ENCODE results near the gene KLF11.
"Not testable (repeated sequence)": the region's sequence is repeated elsewhere in the genome, so short reads cannot be mapped to it uniquely, and the experiment has no call there.

The KLF11 gene

GRCh38 chr2:10028988-10029874 is 14.1 kb upstream of the KLF11 start:
- no peak for DNase-seq (ENCODE audit: low read depth, low spot score)
- no peaks in the 10 kb centered on the region for H3K36me3 ChIP-seq (ENCODE audit: insufficient read depth, low read length)
- TF ChIP-seq POLR2AphosphoS5 (IDR thresholded peaks at IDR 0.05; ENCODE audit: borderline replicate concordance, low read depth, low read length) (no peak), FOXP2 (optimal IDR thresholded peaks at IDR 0.05; ENCODE audit: control extremely low read depth, extremely low read length, insufficient read depth) (no peak), EZH2 (IDR thresholded peaks at IDR 0.05) (no peak)
- no peak overlapping the region for H3K4me3 ChIP-seq
- no peaks in the 10 kb centered on the region for H3K9me3 ChIP-seq (ENCODE audit: low read depth, low read length)
- H3K27ac ChIP-seq: no peak overlapping the region
- H3K9ac ChIP-seq (ENCODE audit: insufficient read length): no peak overlapping the region

GRCh38 chr2:10029875-10030223 is 13.5 kb upstream of the KLF11 start:
- Histone ChIP-seq H3K36me3 (ENCODE audit: insufficient read depth, low read length) (no peaks in the 10 kb centered on the region), H3K9ac (ENCODE audit: insufficient read length) (no peak overlapping the region), H3K4me3 (no peak overlapping the region), H3K9me3 (ENCODE audit: low read depth, low read length) (no peaks in the 10 kb centered on the region), H3K27ac (no peak overlapping the region)
- DNase-seq (ENCODE audit: low read depth, low spot score): no peak
- TF ChIP-seq POLR2AphosphoS5 (IDR thresholded peaks at IDR 0.05; ENCODE audit: borderline replicate concordance, low read depth, low read length) (no peak), FOXP2 (optimal IDR thresholded peaks at IDR 0.05; ENCODE audit: control extremely low read depth, extremely low read length, insufficient read depth) (no peak), EZH2 (IDR thresholded peaks at IDR 0.05) (no peak)

- no peak for TF ChIP-seq FOXP2 (optimal IDR thresholded peaks at IDR 0.05; ENCODE audit: control extremely low read depth, extremely low read length, insufficient read depth)
- no peak for TF ChIP-seq POLR2AphosphoS5 (IDR thresholded peaks at IDR 0.05; ENCODE audit: borderline replicate concordance, low read depth, low read length)
- no peak for TF ChIP-seq EZH2 (IDR thresholded peaks at IDR 0.05)
- DNase-seq (ENCODE audit: low read depth, low spot score): no peak
- no peak overlapping the region for H3K4me3 ChIP-seq
- H3K9ac ChIP-seq (ENCODE audit: insufficient read length): no peak overlapping the region
- H3K27ac ChIP-seq: no peak overlapping the region
- no peaks in the 10 kb centered on the region for H3K36me3 ChIP-seq (ENCODE audit: insufficient read depth, low read length)
- no peaks in the 10 kb centered on the region for H3K9me3 ChIP-seq (ENCODE audit: low read depth, low read length)
Observed at GRCh38 chr2:10030311-10030736, 13.0 kb upstream of the KLF11 start.

- not testable (repeated sequence) for DNase-seq (ENCODE audit: low read depth, low spot score); H3K9ac ChIP-seq (ENCODE audit: insufficient read length)
Observed at GRCh38 chr2:10030798-10031197, 12.6 kb upstream of the KLF11 start.

GRCh38 chr2:10031886-10032745 is 11.2 kb upstream of the KLF11 start:
- TF ChIP-seq POLR2AphosphoS5 (IDR thresholded peaks at IDR 0.05; ENCODE audit: borderline replicate concordance, low read depth, low read length) (no peak), EZH2 (IDR thresholded peaks at IDR 0.05) (no peak), FOXP2 (optimal IDR thresholded peaks at IDR 0.05; ENCODE audit: control extremely low read depth, extremely low read length, insufficient read depth) (no peak)
- H3K36me3 ChIP-seq (ENCODE audit: insufficient read depth, low read length): no peaks in the 10 kb centered on the region
- DNase-seq (ENCODE audit: low read depth, low spot score): no peak
- no peak overlapping the region for H3K9ac ChIP-seq (ENCODE audit: insufficient read length)
- no peak overlapping the region for H3K27ac ChIP-seq
- H3K9me3 ChIP-seq (ENCODE audit: low read depth, low read length): no peaks in the 10 kb centered on the region
- H3K4me3 ChIP-seq: no peak overlapping the region

More at GRCh38 chr2:10030798-10031197, 12.6 kb upstream of the KLF11 start:
- not testable (repeated sequence) for H3K36me3 ChIP-seq (ENCODE audit: insufficient read depth, low read length); H3K9me3 ChIP-seq (ENCODE audit: low read depth, low read length); H3K27ac ChIP-seq; H3K4me3 ChIP-seq

- Histone ChIP-seq H3K9me3 (ENCODE audit: low read depth, low read length) (no peaks in the 10 kb centered on the region), H3K9ac (ENCODE audit: insufficient read length) (no peak overlapping the region)
- TF ChIP-seq POLR2AphosphoS5 (IDR thresholded peaks at IDR 0.05; ENCODE audit: borderline replicate concordance, low read depth, low read length): no peak
Observed at GRCh38 chr2:10032746-10033105, 10.6 kb upstream of the KLF11 start.

GRCh38 chr2:10033251-10034006 is 9.9 kb upstream of the KLF11 start:
- no peak for DNase-seq (ENCODE audit: low read depth, low spot score)
- no peaks in the 10 kb centered on the region for H3K9me3 ChIP-seq (ENCODE audit: low read depth, low read length)
- TF ChIP-seq POLR2AphosphoS5 (IDR thresholded peaks at IDR 0.05; ENCODE audit: borderline replicate concordance, low read depth, low read length): no peak
- no peak for TF ChIP-seq EZH2 (IDR thresholded peaks at IDR 0.05)
- TF ChIP-seq FOXP2 (optimal IDR thresholded peaks at IDR 0.05; ENCODE audit: control extremely low read depth, extremely low read length, insufficient read depth): no peak
- no peak overlapping the region for H3K9ac ChIP-seq (ENCODE audit: insufficient read length)
- no peak overlapping the region for H3K4me3 ChIP-seq
- no peak overlapping the region for H3K27ac ChIP-seq
- H3K36me3 ChIP-seq (ENCODE audit: insufficient read depth, low read length): no peaks in the 10 kb centered on the region

More at GRCh38 chr2:10032746-10033105, 10.6 kb upstream of the KLF11 start:
- Histone ChIP-seq H3K27ac (no peak overlapping the region), H3K36me3 (ENCODE audit: insufficient read depth, low read length) (no peaks in the 10 kb centered on the region), H3K4me3 (no peak overlapping the region)
- DNase-seq (ENCODE audit: low read depth, low spot score): no peak

All from SK-N-MC (cell line).